Testis (tissue), 3 donors: ENCODE measurements around the gene GNGT1. TPM values are rescaled to one million over a fixed set of nuclear protein-coding genes. Genes with fewer than 3 reads are reported as not detected.

Experiments used
- DNase-seq: peaks from one replicate; pipeline ENCODE4 v3.0.0-alpha.2; 2019
- H3K27ac ChIP-seq, 2 donors: fragments of 200-600 bp; sonication (generic); one replicate each; pipeline ENCODE4 v1.5.1; 2019
- H3K27me3 ChIP-seq: fragments of 200-600 bp; sonication (generic); one replicate; pipeline ENCODE4 v1.5.1; 2019
- H3K36me3 ChIP-seq: fragments of 200-600 bp; sonication (generic); one replicate; pipeline ENCODE4 v1.5.1; 2017; ENCODE audit warnings: low read depth; ENCODE audit errors: missing control alignments
- H3K4me1 ChIP-seq: fragments of 200-600 bp; sonication (generic); one replicate; pipeline ENCODE4 v1.5.1; 2019
- H3K4me3 ChIP-seq, 2 donors: fragments of 200-600 bp; sonication (generic); one replicate each; pipeline ENCODE4 v1.5.1; 2017 to 2019
- H3K9me3 ChIP-seq: fragments of 200-600 bp; sonication (generic); one replicate; pipeline ENCODE4 v1.5.1; 2017
- CTCF ChIP-seq, 3 experiments: fragments of 450-650 bp in 2 of 3; fragments of 200-600 bp in 1 of 3; sonication (generic) in 1 of 3; IDR thresholded peaks; one replicate each; pipeline ENCODE4 v1.5.1; 2016 to 2019; ENCODE audit warnings: antibody characterized with exemption in 3 of 3, mild to moderate bottlenecking in 2 of 3, moderate library complexity in 1 of 3
- POLR2A ChIP-seq: fragments of 450-650 bp; IDR thresholded peaks from one replicate; pipeline ENCODE4 v1.6.1; 2017; ENCODE audit warnings: antibody characterized with exemption, mild to moderate bottlenecking, moderate library complexity
- WGBS, 2 donors: methylation state at CpG; one replicate each; pipeline ENCODE4 v1.1.5; 2018; 5-methylcytosine and 5-hydroxymethylcytosine counted together
- intact Hi-C: fragments of 100-400 bp; cut with DNase I; formaldehyde crosslinking; loops from one replicate; pipeline ENCODE4 v1.15.1; 2023; ENCODE audit warnings: low total_unique reads
- polyA plus RNA-seq: library from polyadenylated mRNA; stranded (reverse); fragments of 350-450 nt; fragmentation: Illumina TruSeq; extraction: RNeasy Lipid Tissue Mini Kit (QIAGEN cat#74804); gene quantifications from one replicate; pipeline ENCODE4 v1.2.3, GENCODE V29; 2014; ENCODE audit warnings: low read depth, low replicate concordance; ENCODE audit not compliant: insufficient read depth
- total RNA-seq, 2 donors: library from RNA; depleted of rRNA; stranded (reverse); fragments of >200 nt; gene quantifications; one replicate each; pipeline ENCODE4 v1.2.3, GENCODE V29; 2016

Gene GNGT1
- total and polyA plus RNA-seq, 3 donors from 2014 or later: not detected

DNA sequence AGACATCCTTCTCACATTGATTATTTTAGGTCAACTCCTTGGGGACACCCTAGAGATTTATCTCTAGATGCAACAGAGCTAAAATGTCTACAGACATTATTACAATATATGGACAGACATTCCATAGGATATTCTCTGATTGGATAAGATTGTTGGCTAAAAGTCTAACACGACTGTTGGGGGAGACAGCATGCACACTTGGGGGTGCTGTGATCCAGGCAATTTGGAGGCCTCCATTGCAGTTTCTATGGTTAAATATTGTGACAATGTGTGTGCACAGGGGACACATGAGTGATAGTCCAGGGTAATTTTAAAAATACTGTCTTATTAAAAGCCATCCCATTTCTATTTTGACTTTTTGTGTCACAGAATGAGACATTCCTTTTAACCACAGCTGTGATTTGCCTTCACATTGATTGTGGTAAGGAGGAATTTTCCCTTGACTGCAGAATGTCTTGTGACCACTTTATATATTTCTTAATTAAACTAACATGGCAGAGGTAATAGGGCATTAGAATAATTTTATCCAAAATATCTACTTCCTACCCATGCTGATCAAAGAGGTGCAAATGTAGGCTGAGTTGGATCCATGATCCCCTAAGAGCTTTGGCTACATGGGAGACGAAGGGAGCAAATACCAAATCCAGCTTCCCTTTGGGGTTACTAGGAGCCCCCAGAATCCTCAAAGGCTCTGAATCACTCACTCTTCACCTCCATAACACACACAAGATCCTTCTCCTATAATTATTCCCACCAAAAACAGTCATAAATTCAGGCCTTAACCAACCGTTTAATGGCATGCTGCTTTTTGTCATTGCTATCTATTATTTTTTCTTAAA, 23.1 kb upstream of the GNGT1 start:
- no peak for DNase-seq
- Histone ChIP-seq H3K27me3 (no peaks in the 10 kb centered on the region), H3K27ac (no peak overlapping the region), H3K9me3 (no peaks in the 10 kb centered on the region), H3K4me1 (no peaks in the 10 kb centered on the region), H3K4me3 (no peak overlapping the region), H3K36me3 (no peaks in the 10 kb centered on the region)
- TF ChIP-seq CTCF (IDR thresholded peaks at IDR 0.05): no peak
- TF ChIP-seq POLR2A: no peak
- intact Hi-C loops: no loop called here
- 80 to 84% methylated on average over 3 of the region's 3 CpGs for WGBS, 2 donors

- no peak for TF ChIP-seq CTCF (IDR thresholded peaks at IDR 0.05)
- no peak for TF ChIP-seq POLR2A
- Histone ChIP-seq H3K27ac (no peak overlapping the region), H3K27me3 (no peaks in the 10 kb centered on the region), H3K36me3 (no peaks in the 10 kb centered on the region), H3K9me3 (no peaks in the 10 kb centered on the region), H3K4me3 (no peak overlapping the region), H3K4me1 (no peaks in the 10 kb centered on the region)
- DNase-seq: no peak
- intact Hi-C loops: no loop called here
These were observed 22.4 kb upstream of the GNGT1 start for GRCh38 chr7:93883917-93884345.

GRCh38 chr7:93884541-93884940, 21.8 kb upstream of the GNGT1 start:
- no peak overlapping the region for H3K27ac ChIP-seq
- WGBS, 2 donors: 82 to 85% methylated on average over 1 of the region's 1 CpG
- no peaks in the 10 kb centered on the region for H3K36me3 ChIP-seq
- intact Hi-C loops: no loop called here
- H3K4me1 ChIP-seq: no peaks in the 10 kb centered on the region
- no peaks in the 10 kb centered on the region for H3K27me3 ChIP-seq
- H3K4me3 ChIP-seq: no peak overlapping the region
- no peak for TF ChIP-seq CTCF (IDR thresholded peaks at IDR 0.05)
- no peak for TF ChIP-seq POLR2A
- H3K9me3 ChIP-seq: no peaks in the 10 kb centered on the region
- DNase-seq: no peak

- intact Hi-C loops: no loop called here
- DNase-seq: no peak
- H3K4me1 ChIP-seq: peaks cover 5% of the 10 kb centered on the region
- 41 to 73% methylated on average over 3 of the region's 3 CpGs for WGBS, 2 donors
- H3K27me3 ChIP-seq: no peaks in the 10 kb centered on the region
- H3K9me3 ChIP-seq: no peaks in the 10 kb centered on the region
- H3K27ac ChIP-seq: no peak overlapping the region
- no peak overlapping the region for H3K4me3 ChIP-seq
- H3K36me3 ChIP-seq: no peaks in the 10 kb centered on the region
- no peak for TF ChIP-seq POLR2A
- no peak for TF ChIP-seq CTCF (IDR thresholded peaks at IDR 0.05)
These were observed 17.1 kb upstream of the GNGT1 start for GRCh38 chr7:93889261-93889660.

- no peak for TF ChIP-seq CTCF (IDR thresholded peaks at IDR 0.05)
- no peak for TF ChIP-seq POLR2A
- no peak overlapping the region for H3K27ac ChIP-seq
- 0 to 2% methylated on average over 22 to 27 of the region's 28 CpGs for WGBS, 2 donors
- H3K27me3 ChIP-seq: no peaks in the 10 kb centered on the region
- intact Hi-C loops: no loop called here
- peak overlapping the region; percentile 40 to 62 for H3K4me3 ChIP-seq
- no peaks in the 10 kb centered on the region for H3K36me3 ChIP-seq
- no peaks in the 10 kb centered on the region for H3K9me3 ChIP-seq
- peak; percentile 69 for DNase-seq
- peaks cover 5% of the 10 kb centered on the region for H3K4me1 ChIP-seq
These were observed 16.3 kb upstream of the GNGT1 start for GRCh38 chr7:93890041-93890463.
